ENCODE measurements around the gene RNF111. TPM values are rescaled to one million over a fixed set of nuclear protein-coding genes. Genes with fewer than 3 reads are reported as not detected.
A peak's percentile ranks its signal among the peaks of the same experiment; 100 is the strongest.

Gene RNF111
- total and polyA plus RNA-seq, 7 donors = 7.6 to 28.6 (median 15.0) TPM

DNA sequence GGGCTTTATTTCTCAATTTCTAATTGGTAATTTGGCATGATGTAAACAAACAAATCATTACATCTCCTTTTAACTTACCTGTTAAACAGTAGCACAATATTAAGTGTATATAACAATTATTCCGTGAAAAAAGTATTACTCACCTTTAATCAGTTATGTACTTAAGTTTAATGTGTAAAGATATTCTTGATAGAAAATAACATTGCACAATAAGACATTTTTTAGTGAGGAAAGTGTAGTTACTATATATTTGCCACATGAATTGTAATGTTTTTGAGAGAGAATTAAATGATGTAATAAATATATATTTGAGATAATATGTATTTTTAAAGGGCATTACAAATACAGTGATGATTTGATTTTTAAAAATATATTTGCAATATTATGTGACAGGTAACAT is 106.6 kb downstream of the RNF111 start:
- intact Hi-C loops (cut with DNase I) = no loop called here
- TF ChIP-seq EP300 (IDR thresholded peaks at IDR 0.05) (no peak), POLR2A (IDR thresholded peaks at IDR 0.05) (no peak), POLR2AphosphoS5 (IDR thresholded peaks at IDR 0.05) (no peak)
- TF ChIP-seq, protein P1, sequence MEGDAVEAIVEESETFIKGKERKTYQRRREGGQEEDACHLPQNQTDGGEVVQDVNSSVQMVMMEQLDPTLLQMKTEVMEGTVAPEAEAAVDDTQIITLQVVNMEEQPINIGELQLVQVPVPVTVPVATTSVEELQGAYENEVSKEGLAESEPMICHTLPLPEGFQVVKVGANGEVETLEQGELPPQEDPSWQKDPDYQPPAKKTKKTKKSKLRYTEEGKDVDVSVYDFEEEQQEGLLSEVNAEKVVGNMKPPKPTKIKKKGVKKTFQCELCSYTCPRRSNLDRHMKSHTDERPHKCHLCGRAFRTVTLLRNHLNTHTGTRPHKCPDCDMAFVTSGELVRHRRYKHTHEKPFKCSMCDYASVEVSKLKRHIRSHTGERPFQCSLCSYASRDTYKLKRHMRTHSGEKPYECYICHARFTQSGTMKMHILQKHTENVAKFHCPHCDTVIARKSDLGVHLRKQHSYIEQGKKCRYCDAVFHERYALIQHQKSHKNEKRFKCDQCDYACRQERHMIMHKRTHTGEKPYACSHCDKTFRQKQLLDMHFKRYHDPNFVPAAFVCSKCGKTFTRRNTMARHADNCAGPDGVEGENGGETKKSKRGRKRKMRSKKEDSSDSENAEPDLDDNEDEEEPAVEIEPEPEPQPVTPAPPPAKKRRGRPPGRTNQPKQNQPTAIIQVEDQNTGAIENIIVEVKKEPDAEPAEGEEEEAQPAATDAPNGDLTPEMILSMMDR (IDR thresholded peaks at IDR 0.05) = no peak
- Histone ChIP-seq H3K9me3 (no peaks in the 10 kb centered on the region), H3K4me1 (no peaks in the 10 kb centered on the region), H3K27ac (no peak overlapping the region), H3K4me3 (no peak overlapping the region), H3K27me3 (no peaks in the 10 kb centered on the region), H3K36me3 (peaks cover 0 to 81% (median 32%) of the 10 kb centered on the region in 4 donors)
- DNase-seq = no peak
- WGBS, 2 donors = 93 to 94% methylated on average over 1 of the region's 1 CpG

DNA sequence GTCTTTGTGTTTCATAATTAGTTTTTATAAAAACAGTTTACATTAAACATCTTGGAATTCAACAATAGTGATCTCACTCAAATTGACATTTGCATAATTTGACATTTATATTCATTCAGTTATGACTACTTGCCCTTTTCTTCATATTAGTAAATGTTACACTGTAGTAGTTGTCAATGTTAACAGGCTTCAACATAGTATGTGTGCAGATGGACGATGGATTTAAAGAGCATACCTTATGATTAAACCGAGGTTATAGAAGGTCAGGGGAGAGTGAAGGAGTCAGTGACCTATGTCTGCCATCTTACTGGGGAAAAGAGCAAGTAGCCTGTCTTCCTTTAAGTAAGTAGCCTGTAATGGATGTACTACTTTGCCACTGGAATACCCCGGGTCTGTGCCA is 109.0 kb downstream of the RNF111 start:
- WGBS, 2 donors = 81 to 87% methylated on average over 3 of the region's 3 CpGs
- intact Hi-C loops (cut with DNase I) = no loop called here
- Histone ChIP-seq H3K27ac (no peak overlapping the region), H3K4me1 (no peaks in the 10 kb centered on the region), H3K9me3 (no peaks in the 10 kb centered on the region), H3K36me3 (peaks cover 0 to 63% (median 20%) of the 10 kb centered on the region in 4 donors), H3K4me3 (no peak overlapping the region), H3K27me3 (no peaks in the 10 kb centered on the region)
- DNase-seq = no peak
- TF ChIP-seq POLR2A (IDR thresholded peaks at IDR 0.05) = no peak
- no peak for TF ChIP-seq POLR2AphosphoS5 (IDR thresholded peaks at IDR 0.05)
- TF ChIP-seq, protein P1 (IDR thresholded peaks at IDR 0.05) = no peak
- no peak for TF ChIP-seq EP300 (IDR thresholded peaks at IDR 0.05)

DNA sequence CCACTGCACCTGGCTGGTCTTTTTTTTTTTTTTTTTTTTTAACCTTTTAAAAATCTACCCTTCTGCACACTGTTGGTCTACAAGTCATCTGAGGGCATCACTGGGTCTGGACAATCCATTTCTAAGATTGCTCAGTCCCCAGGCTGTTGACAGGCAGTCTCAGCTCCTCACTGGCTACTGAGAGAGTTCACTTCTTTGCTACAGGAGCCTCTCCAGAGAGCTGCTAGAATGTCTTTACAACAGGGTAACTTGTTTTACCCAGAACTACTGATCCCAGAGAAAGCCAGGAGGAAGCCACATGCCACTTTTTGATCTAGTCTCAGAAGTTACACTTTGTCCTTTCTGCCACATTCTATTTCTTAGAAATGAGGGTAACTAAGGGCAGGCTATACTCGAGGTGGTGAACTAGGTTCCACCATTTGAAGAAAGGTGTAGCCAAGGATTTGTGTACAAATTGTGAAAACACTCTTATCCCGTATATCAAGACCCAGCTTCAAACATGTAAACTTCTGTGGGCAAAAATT is 111.8 kb downstream of the RNF111 start:
- WGBS, 2 donors = 52 to 71% methylated on average over 2 of the region's 2 CpGs

DNA sequence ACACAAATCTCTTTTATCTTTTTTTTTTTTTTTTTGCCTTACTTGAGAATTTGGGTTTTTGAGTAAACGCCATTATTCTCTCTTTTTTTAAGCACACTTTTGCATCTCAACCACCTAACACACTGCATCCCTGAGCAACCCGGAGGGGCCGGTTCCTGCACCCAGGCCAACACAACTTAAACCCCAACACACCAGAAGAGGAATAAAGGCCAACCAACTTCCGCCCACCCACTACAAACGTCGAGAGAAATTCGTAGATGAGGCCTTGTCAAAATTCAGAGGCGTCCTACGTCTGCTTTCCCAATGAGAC is 117.1 kb downstream of the RNF111 start:
- H3K4me3 ChIP-seq = peak overlapping the region; percentile 32 to 60 (median 52)
- peak overlapping the region in 3 of 4 donors; percentile 34 to 60 (median 56) for H3K27ac ChIP-seq
- no peaks in the 10 kb centered on the region for H3K9me3 ChIP-seq
- intact Hi-C loops (cut with DNase I) = no loop called here
- DNase-seq = no peak
- no peak for TF ChIP-seq POLR2A (IDR thresholded peaks at IDR 0.05)
- TF ChIP-seq POLR2AphosphoS5 (IDR thresholded peaks at IDR 0.05) = no peak
- TF ChIP-seq, protein P1 (IDR thresholded peaks at IDR 0.05) = no peak
- TF ChIP-seq EP300 (IDR thresholded peaks at IDR 0.05) = no peak
- 1% methylated on average over 9 of the region's 9 CpGs for WGBS, 2 donors
- no peaks in the 10 kb centered on the region for H3K27me3 ChIP-seq
- H3K4me1 ChIP-seq = peaks cover 0 to 8% (median 7%) of the 10 kb centered on the region in 4 donors
- peaks cover 0 to 6% (median 0%) of the 10 kb centered on the region in 4 donors for H3K36me3 ChIP-seq

More for the DNA sequence above, 111.8 kb downstream of the RNF111 start:
- Histone ChIP-seq H3K27me3 (no peaks in the 10 kb centered on the region), H3K9me3 (no peaks in the 10 kb centered on the region), H3K4me3 (no peak overlapping the region), H3K4me1 (no peaks in the 10 kb centered on the region), H3K27ac (no peak overlapping the region), H3K36me3 (peaks cover 0 to 39% (median 14%) of the 10 kb centered on the region in 4 donors)
- DNase-seq = no peak
- intact Hi-C loops (cut with DNase I) = no loop called here
- TF ChIP-seq EP300 (IDR thresholded peaks at IDR 0.05) (no peak), POLR2AphosphoS5 (IDR thresholded peaks at IDR 0.05) (no peak), POLR2A (IDR thresholded peaks at IDR 0.05) (no peak)
- TF ChIP-seq, protein P1 (IDR thresholded peaks at IDR 0.05) = no peak
